Breast epithelium (tissue), 4 donors: ENCODE results near the gene SMARCA4. TPM values are rescaled to one million over a fixed set of nuclear protein-coding genes. Genes with fewer than 3 reads are reported as not detected.

Source experiments
- DNase-seq, 2 donors: peaks; one replicate each; pipeline ENCODE4 v3.0.0-alpha.2; 2019; ENCODE audit warnings: low spot score in 2 of 2
- H3K27ac ChIP-seq, 2 donors: fragments of 200-600 bp; sonication (generic) in 1 of 2; one replicate each; pipeline ENCODE4 v1.5.1; 2016 to 2019; ENCODE audit warnings: mild to moderate bottlenecking in 1 of 2
- H3K27me3 ChIP-seq, 2 donors: fragments of 200-600 bp; sonication (generic) in 1 of 2; one replicate each; pipeline versions ENCODE4 v1.5.1 to v1.6.0; 2017 to 2019; ENCODE audit warnings: control low read depth in 1 of 2, mild to moderate bottlenecking in 1 of 2
- H3K36me3 ChIP-seq: fragments of 200-600 bp; one replicate; pipeline ENCODE4 v1.5.1; 2019
- H3K4me1 ChIP-seq, 2 donors: fragments of 200-600 bp; sonication (generic); one replicate each; pipeline ENCODE4 v1.5.1; 2016 to 2019; ENCODE audit warnings: control low read depth in 1 of 2
- H3K4me3 ChIP-seq, 3 donors: fragments of 200-600 bp; sonication (generic); 1 replicate in 2 of 3; 2 replicates in 1 of 3; pipeline ENCODE4 v1.5.1; 2016 to 2019; ENCODE audit warnings: mild to moderate bottlenecking in 3 of 3, moderate library complexity in 2 of 3
- H3K9me3 ChIP-seq, 2 donors: fragments of 200-600 bp; sonication (generic) in 1 of 2; one replicate each; pipeline ENCODE4 v1.5.1; 2016 to 2019; ENCODE audit warnings: control low read depth in 1 of 2
- POLR2A ChIP-seq: fragments of 450-650 bp; IDR thresholded peaks from one replicate; pipeline ENCODE4 v1.6.1; 2016; ENCODE audit warnings: antibody characterized with exemption, mild to moderate bottlenecking, moderate library complexity
- POLR2AphosphoS5 ChIP-seq, 3 donors: sonication (generic); formaldehyde crosslinking; IDR thresholded peaks; one replicate each; pipeline ENCODE4 v1.6.1; 2017; ENCODE audit warnings: antibody characterized with exemption in 3 of 3
- intact Hi-C: fragments of 100-400 bp; cut with DNase I; formaldehyde crosslinking; loops from one replicate; pipeline ENCODE4 v1.15.1; 2023; ENCODE audit warnings: low total_unique reads
- total RNA-seq, 3 donors: library from RNA; depleted of rRNA; stranded (reverse); fragments of >200 nt; gene quantifications; one replicate each; pipeline ENCODE4 v1.1.0, GENCODE V29; 2016
- TF ChIP-seq, protein P1 (sequence below), 3 donors: fragments of 450-650 bp; IDR thresholded peaks; one replicate each; pipeline ENCODE4 v1.5.1; 2016 to 2017; ENCODE audit warnings: antibody characterized with exemption in 3 of 3, mild to moderate bottlenecking in 3 of 3, moderate library complexity in 3 of 3

The SMARCA4 gene
- 10 to 100 TPM; 36.8 to 78.3 (median 72.4) TPM for total RNA-seq

- Histone ChIP-seq H3K4me1 (peaks cover 0 to 11% of the 10 kb centered on the region in 2 donors), H3K4me3 (peak within 1 kb of the TSS; percentile 76 to 95 (median 85)), H3K27ac (peak within 1 kb of the TSS; percentile 97), H3K9me3 (no peaks in the 10 kb centered on the region), H3K36me3 (no peaks in the 10 kb centered on the region), H3K27me3 (no peaks in the 10 kb centered on the region)
- peak; percentile 96 to 97 for DNase-seq
- intact Hi-C loops: no loop called here
- TF ChIP-seq, protein P1, sequence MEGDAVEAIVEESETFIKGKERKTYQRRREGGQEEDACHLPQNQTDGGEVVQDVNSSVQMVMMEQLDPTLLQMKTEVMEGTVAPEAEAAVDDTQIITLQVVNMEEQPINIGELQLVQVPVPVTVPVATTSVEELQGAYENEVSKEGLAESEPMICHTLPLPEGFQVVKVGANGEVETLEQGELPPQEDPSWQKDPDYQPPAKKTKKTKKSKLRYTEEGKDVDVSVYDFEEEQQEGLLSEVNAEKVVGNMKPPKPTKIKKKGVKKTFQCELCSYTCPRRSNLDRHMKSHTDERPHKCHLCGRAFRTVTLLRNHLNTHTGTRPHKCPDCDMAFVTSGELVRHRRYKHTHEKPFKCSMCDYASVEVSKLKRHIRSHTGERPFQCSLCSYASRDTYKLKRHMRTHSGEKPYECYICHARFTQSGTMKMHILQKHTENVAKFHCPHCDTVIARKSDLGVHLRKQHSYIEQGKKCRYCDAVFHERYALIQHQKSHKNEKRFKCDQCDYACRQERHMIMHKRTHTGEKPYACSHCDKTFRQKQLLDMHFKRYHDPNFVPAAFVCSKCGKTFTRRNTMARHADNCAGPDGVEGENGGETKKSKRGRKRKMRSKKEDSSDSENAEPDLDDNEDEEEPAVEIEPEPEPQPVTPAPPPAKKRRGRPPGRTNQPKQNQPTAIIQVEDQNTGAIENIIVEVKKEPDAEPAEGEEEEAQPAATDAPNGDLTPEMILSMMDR (IDR thresholded peaks at IDR 0.05): peak in 1 of 3 donors; percentile 12
- TF ChIP-seq POLR2AphosphoS5 (IDR thresholded peaks at IDR 0.05): peak; percentile 90 to 99 (median 98)
- peak; percentile 85 for TF ChIP-seq POLR2A
Measured at GRCh38 chr19:10960314-10961072, at the start of gene SMARCA4. TSS of gene SMARCA4 (plus strand) at chr19:10961030. CDS start at chr19:10984152, 23,122 bp downstream.

DNA sequence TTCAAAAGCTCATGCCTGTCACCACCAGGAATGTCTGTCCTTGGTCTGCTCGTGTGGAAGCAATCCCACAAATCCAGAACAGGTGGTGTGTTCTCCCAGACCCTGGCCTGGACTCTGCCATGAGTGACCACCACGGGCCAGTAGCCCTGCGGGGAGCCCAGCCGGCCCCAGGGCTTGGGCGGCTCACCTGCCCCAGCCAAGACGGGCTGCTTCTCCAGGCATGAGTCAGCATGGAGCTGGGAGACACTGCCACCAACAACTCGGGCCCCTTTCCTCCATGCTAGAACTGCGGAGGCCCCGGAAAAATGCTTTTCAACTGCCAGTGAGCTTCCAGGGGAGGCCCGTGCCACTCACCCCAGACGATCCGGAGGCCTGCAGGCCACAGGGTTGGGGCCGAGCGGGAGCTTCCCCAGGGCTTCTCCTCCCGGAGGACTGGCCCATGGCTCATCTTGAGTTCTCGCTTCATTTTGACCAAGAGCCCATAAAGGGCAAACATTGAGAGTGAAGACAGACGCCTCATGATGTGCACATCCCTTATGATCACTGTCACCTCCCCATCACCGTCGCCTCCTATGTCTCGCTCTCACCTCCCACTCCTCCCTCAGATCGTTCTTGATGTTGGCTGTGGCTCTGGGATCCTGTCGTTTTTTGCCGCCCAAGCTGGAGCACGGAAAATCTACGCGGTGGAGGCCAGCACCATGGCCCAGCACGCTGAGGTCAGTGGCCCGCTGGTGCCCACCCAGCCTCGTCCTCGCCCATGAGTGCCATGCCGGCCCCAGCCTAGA is 49.1 kb upstream of the SMARCA4 start:
- Histone ChIP-seq H3K27me3 (no peaks in the 10 kb centered on the region), H3K9me3 (no peaks in the 10 kb centered on the region), H3K4me3 (no peak overlapping the region), H3K27ac (no peak overlapping the region), H3K4me1 (no peaks in the 10 kb centered on the region), H3K36me3 (no peaks in the 10 kb centered on the region)
- intact Hi-C loops: no loop called here
- TF ChIP-seq POLR2AphosphoS5 (IDR thresholded peaks at IDR 0.05) (no peak), POLR2A (no peak)
- TF ChIP-seq, protein P1 (IDR thresholded peaks at IDR 0.05): no peak
- DNase-seq: no peak

- Histone ChIP-seq H3K27ac (no peak overlapping the region), H3K4me1 (no peaks in the 10 kb centered on the region), H3K36me3 (no peaks in the 10 kb centered on the region), H3K4me3 (no peak overlapping the region), H3K27me3 (no peaks in the 10 kb centered on the region), H3K9me3 (no peaks in the 10 kb centered on the region)
- DNase-seq: no peak
- intact Hi-C loops: no loop called here
- no peak for TF ChIP-seq POLR2A
- no peak for TF ChIP-seq POLR2AphosphoS5 (IDR thresholded peaks at IDR 0.05)
- TF ChIP-seq, protein P1 (IDR thresholded peaks at IDR 0.05): no peak
Measured at GRCh38 chr19:10912619-10913018, 48.2 kb upstream of the SMARCA4 start.

- Histone ChIP-seq H3K9me3 (no peaks in the 10 kb centered on the region), H3K27me3 (no peaks in the 10 kb centered on the region), H3K4me3 (no peak overlapping the region), H3K27ac (no peak overlapping the region), H3K4me1 (no peaks in the 10 kb centered on the region), H3K36me3 (no peaks in the 10 kb centered on the region)
- TF ChIP-seq POLR2A (no peak), POLR2AphosphoS5 (IDR thresholded peaks at IDR 0.05) (no peak)
- TF ChIP-seq, protein P1 (IDR thresholded peaks at IDR 0.05): no peak
- DNase-seq: no peak
- intact Hi-C loops: no loop called here
Measured at GRCh38 chr19:10913716-10914340, 47.0 kb upstream of the SMARCA4 start.
